Pancreas (tissue), 10 donors: ENCODE data around the gene PHKB. TPM values are rescaled to one million over a fixed set of nuclear protein-coding genes. Genes with fewer than 3 reads are reported as not detected.
"Not testable (repeated sequence)": the region's sequence is repeated elsewhere in the genome, so short reads cannot be mapped to it uniquely, and the experiment has no call there.

Source experiments
- ATAC-seq, 4 donors: fragments of 200-7000 bp; cut with Tn5 transposase; one replicate each; pipeline versions ENCODE4 v1.8.0 to v1.9.1; 2020; ENCODE audit warnings: mild to moderate bottlenecking in 4 of 4, moderate library complexity in 4 of 4
- DNase-seq, 6 donors: peaks; one replicate each; pipeline ENCODE4 v3.0.0-alpha.2; 2020
- FAIRE-seq: peaks from 2 replicates; lab custom pipeline; 2012; peaks lifted over from hg19 to GRCh38; lab: Jason Lieb, UNC
- H3K27ac ChIP-seq, 4 donors: fragments of 200-600 bp; sonication (generic); 1 replicate in 3 of 4; 2 replicates in 1 of 4; pipeline versions ENCODE4 v1.5.0 to v1.8.0; 2020
- H3K27me3 ChIP-seq, 4 donors: fragments of 200-600 bp; one replicate each; pipeline ENCODE4 v1.8.0; 2021
- H3K36me3 ChIP-seq, 3 donors: fragments of 200-600 bp; sonication (generic) in 1 of 3; one replicate each; pipeline versions ENCODE4 v1.5.0 to v1.8.0; 2020 to 2021
- H3K4me1 ChIP-seq, 3 donors: fragments of 200-600 bp; one replicate each; pipeline ENCODE4 v1.8.0; 2021
- H3K4me3 ChIP-seq, 4 donors: fragments of 200-600 bp; sonication (generic) in 2 of 4; one replicate each; pipeline versions ENCODE4 v1.5.0 to v1.8.0; 2020 to 2021
- H3K9me3 ChIP-seq, 4 donors: fragments of 200-600 bp; one replicate each; pipeline ENCODE4 v1.8.0; 2021
- CTCF ChIP-seq, 4 donors: fragments of 200-600 bp; sonication (generic) in 3 of 4; IDR thresholded peaks; one replicate each; pipeline versions ENCODE4 v1.5.0 to v1.8.0; 2021; ENCODE audit warnings: antibody characterized with exemption in 4 of 4
- WGBS, 2 donors: extraction: QIAGEN DNeasy Blood & Tissue Kit; methylation state at CpG; one replicate each; pipeline ENCODE4 v1.1.7; 2013; 5-methylcytosine and 5-hydroxymethylcytosine counted together
- intact Hi-C, 3 donors: fragments of 100-400 bp; cut with DNase I; formaldehyde crosslinking; loops; one replicate each; pipeline versions ENCODE4 v1.11.1 to v1.14.2; 2022
- polyA plus RNA-seq, 2 donors: library from polyadenylated mRNA; stranded (reverse); fragments of 200-250 nt; gene quantifications; one replicate each; pipeline ENCODE4 v1.2.3, GENCODE V29; 2013
- total RNA-seq, 6 donors: library from RNA; stranded (reverse); fragmentation: NEBNext Ultra II Directional in 4 of 6; extraction: Animal tissue kit (Norgen Biotek cat#: 25700) in 4 of 6; gene quantifications; one replicate each; pipeline versions ENCODE4 v1.2.1 to v1.2.4, GENCODE V29; 2021 to 2023
- donor health status: healthy with polysubstance abuse.
- donor health status: DM: no; HTN: no; CAD: no; lungs with moderate emphysema.
- donor health status: DM: no; HTN: no; CAD: no.
- donor health status: control.
- donor health status: control.
- donor health status: Bipolar disorder and iron deficiency.
- donor health status: DM: yes; HTN: yes; CAD: no.
- donor health status: DM: no; HTN: no; CAD: no.
- donor health status: DM: no; HTN: no; CAD: no.
- donor health status: DM: yes; HTN: yes; CAD: no.

PHKB gene
- total and polyA plus RNA-seq, 8 donors: 13.3 to 46.4 (median 27.2) TPM

GRCh38 chr16:47469227-47469626 lies 8.1 kb downstream of the PHKB start:
- no peaks in the 10 kb centered on the region for H3K36me3 ChIP-seq
- ATAC-seq: no peak
- WGBS, 2 donors: 95 to 98% methylated on average over 1 of the region's 1 CpG
- H3K4me1 ChIP-seq: peaks cover 0 to 11% (median 10%) of the 10 kb centered on the region in 3 donors
- DNase-seq: no peak
- H3K9me3 ChIP-seq: no peaks in the 10 kb centered on the region
- H3K4me3 ChIP-seq: no peak overlapping the region
- H3K27ac ChIP-seq: no peak overlapping the region
- FAIRE-seq: no peak
- intact Hi-C loops: no loop called here
- no peak for TF ChIP-seq CTCF (IDR thresholded peaks at IDR 0.05)
- no peaks in the 10 kb centered on the region for H3K27me3 ChIP-seq

- Histone ChIP-seq H3K4me3 (no peak overlapping the region), H3K4me1 (peaks cover 0 to 11% (median 10%) of the 10 kb centered on the region in 3 donors), H3K27ac (no peak overlapping the region), H3K36me3 (no peaks in the 10 kb centered on the region), H3K9me3 (no peaks in the 10 kb centered on the region), H3K27me3 (no peaks in the 10 kb centered on the region)
- WGBS, 2 donors: 96% methylated on average over 7 of the region's 7 CpGs
- intact Hi-C loops: no loop called here
- DNase-seq (no peak), ATAC-seq (no peak), FAIRE-seq (no peak)
- TF ChIP-seq CTCF (IDR thresholded peaks at IDR 0.05): no peak
Measured at GRCh38 chr16:47470211-47470610, 9.1 kb downstream of the PHKB start.

GRCh38 chr16:47470810-47471209 lies 9.7 kb downstream of the PHKB start:
- peaks cover 0 to 9% (median 5%) of the 10 kb centered on the region in 3 donors for H3K4me1 ChIP-seq
- H3K4me3 ChIP-seq: no peak overlapping the region
- H3K9me3 ChIP-seq: no peaks in the 10 kb centered on the region
- H3K27me3 ChIP-seq: no peaks in the 10 kb centered on the region
- DNase-seq (no peak), FAIRE-seq (no peak), ATAC-seq (no peak)
- WGBS, 2 donors: 96 to 100% methylated on average over 1 of the region's 1 CpG
- intact Hi-C loops: no loop called here
- H3K36me3 ChIP-seq: no peaks in the 10 kb centered on the region
- TF ChIP-seq CTCF (IDR thresholded peaks at IDR 0.05): no peak
- H3K27ac ChIP-seq: no peak overlapping the region

- H3K27ac ChIP-seq, H3K9me3 ChIP-seq, H3K27me3 ChIP-seq, H3K4me1 ChIP-seq, H3K4me3 ChIP-seq, DNase-seq, intact Hi-C loops, FAIRE-seq, H3K36me3 ChIP-seq, ATAC-seq: not testable (repeated sequence)
- 92 to 93% methylated on average over 2 of the region's 2 CpGs for WGBS, 2 donors
Measured at GRCh38 chr16:47473004-47473403, 11.9 kb downstream of the PHKB start.

GRCh38 chr16:47473792-47474191 lies 12.7 kb downstream of the PHKB start:
- ATAC-seq (no peak), DNase-seq (no peak), FAIRE-seq (peak; percentile 82)
- Histone ChIP-seq H3K27me3 (no peaks in the 10 kb centered on the region), H3K27ac (no peak overlapping the region), H3K4me1 (no peaks in the 10 kb centered on the region), H3K36me3 (no peaks in the 10 kb centered on the region), H3K9me3 (no peaks in the 10 kb centered on the region), H3K4me3 (no peak overlapping the region)
- TF ChIP-seq CTCF (IDR thresholded peaks at IDR 0.05): no peak
- intact Hi-C loops: no loop called here
- WGBS, 2 donors: 83 to 84% methylated on average over 3 of the region's 3 CpGs
